Inflammatory macrophage (primary cell): ENCODE data around the gene LRRC71.

ENCODE experiments used
- DNase-seq, 2 donors: peaks; one replicate each; pipeline ENCODE4 v3.0.0-alpha.2; 2020 to 2022

Gene LRRC71

DNA sequence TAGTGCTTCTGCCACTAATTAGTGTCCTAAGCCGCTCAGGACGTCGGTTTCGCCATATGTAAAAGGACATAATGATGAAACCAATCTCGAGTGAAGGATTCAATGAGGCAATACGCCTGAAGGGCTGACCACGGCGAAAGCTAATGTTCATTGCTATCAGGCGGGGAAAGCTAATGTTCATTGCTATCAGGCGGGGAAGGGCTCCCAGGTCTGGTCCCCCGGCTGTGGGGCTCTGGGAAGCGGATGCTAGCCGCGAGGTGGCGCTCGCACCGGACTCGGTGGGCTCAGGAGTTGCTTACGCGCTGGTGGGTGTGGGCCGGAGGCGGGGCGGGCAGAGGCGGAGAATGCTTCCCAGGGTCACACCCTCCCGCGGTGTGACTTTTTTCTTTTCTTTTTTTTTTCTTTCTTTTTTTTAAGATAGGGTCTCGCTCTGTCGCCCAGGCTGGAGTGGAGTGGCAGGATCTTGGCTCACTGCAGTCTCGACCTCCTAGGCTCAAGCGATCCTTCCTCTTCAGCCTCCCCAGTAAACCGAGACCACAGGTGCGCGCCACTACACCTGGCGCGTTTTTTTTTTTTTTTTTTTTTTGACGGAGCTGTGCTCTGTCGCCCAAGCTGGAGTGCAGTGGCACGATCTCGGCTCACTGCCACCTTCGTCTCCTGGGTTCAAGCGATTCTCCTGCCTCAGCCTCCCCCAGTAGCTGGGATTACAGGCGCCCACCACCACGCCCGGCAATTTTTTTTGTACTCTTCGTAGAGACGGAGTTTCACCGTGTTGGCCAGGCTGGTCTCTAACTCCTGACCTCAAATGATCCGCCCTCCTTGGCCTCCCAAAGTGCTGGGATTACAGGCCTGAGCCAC is 28.0 kb upstream of the LRRC71 start:
- peak; percentile 85 for DNase-seq

DNA sequence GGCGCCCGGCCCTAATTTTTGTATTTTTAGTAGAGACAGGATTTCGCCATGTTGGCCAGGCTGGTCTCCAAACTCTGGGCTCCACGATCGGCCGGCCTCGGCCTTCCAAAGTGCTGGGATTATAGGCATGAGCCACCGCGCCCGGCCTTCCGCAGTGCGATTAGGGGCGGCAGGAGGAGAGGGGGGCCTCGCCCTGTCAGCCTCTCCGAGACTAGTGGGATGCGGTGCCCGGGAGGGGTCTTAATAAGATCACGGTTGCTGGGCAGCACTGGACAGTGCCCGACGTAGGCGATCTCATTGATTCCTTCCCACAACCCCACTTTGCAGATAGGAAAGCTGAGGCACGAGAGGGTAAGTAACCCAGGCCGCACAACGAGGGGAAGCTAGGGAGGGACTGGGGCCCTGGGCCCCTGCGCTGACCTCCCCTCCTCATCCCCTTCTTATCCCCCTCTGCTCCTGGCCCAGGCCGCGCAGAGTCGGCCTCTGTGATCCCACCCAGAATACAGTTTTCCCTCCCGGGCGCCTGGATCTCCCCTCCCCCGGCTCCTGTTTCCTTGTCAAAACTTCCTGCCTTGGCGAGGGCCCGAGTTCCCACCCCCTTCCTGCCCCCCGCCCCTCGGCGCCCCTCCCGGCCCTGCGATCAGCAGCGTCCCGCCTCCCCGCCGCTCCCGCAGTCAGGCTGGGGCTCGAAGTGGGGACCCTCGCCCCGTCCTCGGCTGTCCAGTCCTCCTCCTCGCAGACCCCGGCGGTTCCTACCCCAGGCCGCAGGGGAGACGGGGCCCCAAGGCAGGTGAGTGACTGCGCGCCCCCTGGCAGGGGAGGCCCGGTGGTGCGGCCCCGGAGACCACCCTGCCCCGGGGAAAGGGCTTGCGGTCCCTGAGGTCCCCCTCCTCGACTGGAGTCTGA is 27.1 kb upstream of the LRRC71 start, which contains the start of gene PEAR1:
Gene PEAR1 (plus strand): TSS at position 671 of the 906 bp plus-strand sequence. CDS start 10,209 bp downstream, outside the sequence.
- DNase-seq, result no peak

DNA sequence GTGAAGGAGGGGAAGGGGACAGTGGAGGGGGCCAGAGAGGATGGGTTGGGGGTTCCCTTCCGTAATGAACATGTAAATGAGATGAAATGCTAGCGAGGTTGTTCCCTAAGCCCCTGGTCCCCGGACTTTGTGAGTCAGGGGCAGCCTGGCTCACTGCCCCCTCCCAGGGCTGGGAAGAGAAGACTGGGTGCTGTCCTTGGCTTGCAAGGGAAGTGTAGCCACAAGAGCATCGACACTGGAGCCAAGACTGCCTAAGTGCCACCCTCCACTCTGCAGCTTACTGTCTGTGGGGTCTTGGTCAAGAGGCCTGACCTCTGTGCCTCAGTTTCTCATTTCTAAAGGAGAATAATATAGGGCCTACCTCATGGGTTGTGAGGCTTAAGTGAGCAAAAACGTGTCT is 26.4 kb upstream of the LRRC71 start:
- no peak for DNase-seq

DNA sequence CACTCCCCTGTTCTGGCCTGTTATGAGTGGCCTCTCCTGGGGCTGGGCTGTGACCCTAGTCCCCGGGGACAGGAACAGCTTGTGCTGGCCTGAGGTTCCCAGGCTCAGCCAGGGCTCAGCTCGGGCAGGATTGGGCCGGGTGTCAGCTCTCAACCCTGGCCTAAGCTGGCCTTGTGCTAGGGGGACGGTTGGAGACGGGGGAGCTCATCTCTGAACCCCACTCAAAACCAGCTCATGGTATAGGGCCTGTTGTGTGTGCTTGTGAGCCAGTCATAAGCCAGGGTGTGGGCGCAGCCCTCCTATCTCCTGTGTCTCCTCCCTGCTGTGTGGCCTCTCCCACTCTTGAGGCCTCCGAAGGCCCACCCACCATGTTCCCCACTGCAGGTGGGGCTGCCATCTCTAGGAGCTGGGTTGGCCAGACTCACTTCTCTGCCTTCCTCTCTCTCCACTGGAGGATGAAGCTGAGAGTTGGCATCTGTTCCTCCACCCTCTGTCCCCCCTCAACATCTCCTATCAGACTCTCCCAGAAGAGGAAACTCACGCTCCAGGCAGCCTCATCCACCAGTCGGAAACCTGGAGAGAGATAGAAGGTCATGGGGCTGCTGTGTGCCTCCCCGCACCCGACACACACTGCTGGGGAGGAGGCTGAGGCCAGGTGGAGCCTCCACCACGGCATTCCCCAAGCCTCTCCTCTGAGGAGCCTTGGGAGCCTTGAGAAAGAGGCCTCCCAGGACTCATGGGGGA is 25.5 kb upstream of the LRRC71 start:
- DNase-seq, result no peak

DNA sequence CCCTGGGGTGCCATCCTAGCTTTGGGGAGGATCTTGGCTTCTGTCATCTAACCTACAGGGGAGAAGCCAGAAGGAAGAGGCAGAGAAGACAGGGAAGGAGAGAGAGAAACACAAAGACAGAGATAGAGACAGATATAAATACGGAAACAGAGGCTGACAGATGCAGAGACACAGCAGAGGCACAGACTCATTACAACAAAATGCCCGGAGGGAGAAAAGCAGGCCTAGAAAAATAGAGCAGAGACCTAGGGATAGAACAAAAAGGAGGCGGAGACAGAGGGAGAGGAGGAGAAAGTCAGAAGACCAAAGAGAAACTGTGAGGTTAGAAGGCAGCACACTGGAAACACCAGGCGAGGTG is 25.0 kb upstream of the LRRC71 start:
- no peak for DNase-seq

DNA sequence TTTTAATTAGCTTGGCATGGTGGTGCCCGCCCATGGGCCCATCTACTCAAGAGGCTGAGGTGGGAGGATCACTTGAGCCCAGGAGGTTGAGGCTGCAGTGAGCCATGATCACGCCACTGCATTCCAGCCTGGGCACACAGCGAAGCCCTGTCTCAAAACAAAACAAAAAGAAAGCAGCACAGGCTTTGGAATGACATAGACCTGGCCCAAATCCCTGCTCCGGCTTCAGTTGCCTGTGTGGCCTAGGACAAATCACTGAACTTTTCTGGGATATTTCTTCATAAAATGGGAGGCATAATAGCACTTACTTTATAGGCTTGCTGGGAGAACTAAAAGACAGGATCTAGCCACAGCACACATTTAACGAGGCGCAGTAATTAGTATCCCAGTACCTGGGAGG is 24.5 kb upstream of the LRRC71 start:
- no peak for DNase-seq

DNA sequence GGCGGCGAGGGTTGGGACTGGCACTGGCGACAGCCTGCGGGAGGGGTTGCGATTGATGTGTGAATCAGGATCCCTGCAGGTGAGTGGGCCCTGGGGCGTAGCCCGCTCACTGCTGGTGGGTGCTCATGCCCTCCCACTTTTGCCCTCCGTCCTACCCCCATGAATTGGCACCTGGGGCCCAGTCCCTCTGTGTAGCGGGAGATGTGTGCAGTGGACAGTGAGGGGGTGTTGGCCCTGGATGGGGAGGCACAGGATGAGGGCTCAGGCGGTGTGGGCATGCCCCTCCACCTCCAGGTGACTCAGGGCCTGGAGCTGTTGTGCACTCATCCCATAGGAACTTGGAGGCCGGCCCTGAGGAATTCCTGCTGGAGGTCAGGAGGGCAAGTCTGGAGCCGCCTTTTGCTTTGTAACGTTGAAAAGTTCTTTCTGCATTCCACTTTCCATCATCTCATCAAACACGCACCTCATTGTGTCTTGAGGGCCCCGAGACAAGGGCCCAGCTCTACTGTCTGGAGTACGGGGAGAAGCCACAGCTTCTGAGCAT is 23.9 kb upstream of the LRRC71 start:
- DNase-seq, result no peak

DNA sequence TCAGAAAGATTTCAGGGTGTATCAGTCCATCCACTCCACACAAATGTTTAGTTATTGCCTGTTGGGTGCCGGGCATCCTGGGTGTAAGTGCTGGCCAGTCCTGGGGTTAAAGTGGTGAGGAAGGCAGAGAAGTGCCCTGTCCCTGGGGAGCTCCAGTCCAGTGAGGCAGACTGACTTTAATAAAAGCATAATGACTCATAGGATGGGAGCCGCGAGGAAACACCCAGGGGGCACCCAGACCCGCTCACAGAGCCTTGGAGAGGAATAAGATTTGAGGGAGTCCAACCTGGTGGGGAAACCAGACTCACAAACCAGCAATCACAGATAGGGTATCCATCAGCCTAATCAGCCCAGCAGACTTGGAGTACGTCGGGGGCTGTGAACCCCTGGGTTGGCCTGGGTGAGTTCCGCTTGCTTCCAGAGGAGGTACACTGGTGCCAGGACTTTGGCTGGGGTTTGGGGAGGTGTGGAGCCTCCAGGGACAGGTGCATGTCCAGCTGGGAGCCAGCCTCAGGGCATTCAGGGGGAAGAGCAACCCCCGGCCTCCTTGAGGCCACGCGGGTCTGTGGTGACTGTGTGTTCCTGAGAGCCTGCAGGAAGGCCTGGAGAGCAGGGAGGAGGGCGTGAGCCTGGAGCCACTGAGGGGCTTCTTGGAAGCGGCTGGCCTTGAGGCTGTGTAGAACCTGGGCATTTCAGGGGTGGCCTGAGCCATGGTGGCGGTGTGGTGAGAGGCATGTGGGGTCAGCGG is 23.2 kb upstream of the LRRC71 start:
- no peak for DNase-seq

DNA sequence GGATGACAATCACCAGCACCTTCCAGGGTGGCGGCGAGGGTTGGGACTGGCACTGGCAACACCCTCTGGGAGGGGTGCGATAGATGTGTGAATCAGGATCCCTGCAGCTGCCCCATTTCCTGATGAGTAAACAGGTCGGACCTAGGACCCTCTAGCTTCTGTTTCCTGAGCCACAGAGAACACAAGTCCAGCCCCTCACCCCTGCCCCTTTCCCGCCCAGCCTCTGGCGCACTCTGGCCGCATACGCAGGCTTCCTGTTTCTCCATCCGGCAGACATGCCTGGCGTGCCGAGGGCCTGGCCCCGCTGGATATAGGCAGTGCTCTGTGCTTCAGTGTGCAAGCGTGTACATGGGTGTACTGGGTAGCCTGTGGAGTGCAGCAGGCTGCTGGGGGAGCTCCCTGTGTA is 22.3 kb upstream of the LRRC71 start:
- DNase-seq, result peak in 1 of 2 donors; percentile 30

DNA sequence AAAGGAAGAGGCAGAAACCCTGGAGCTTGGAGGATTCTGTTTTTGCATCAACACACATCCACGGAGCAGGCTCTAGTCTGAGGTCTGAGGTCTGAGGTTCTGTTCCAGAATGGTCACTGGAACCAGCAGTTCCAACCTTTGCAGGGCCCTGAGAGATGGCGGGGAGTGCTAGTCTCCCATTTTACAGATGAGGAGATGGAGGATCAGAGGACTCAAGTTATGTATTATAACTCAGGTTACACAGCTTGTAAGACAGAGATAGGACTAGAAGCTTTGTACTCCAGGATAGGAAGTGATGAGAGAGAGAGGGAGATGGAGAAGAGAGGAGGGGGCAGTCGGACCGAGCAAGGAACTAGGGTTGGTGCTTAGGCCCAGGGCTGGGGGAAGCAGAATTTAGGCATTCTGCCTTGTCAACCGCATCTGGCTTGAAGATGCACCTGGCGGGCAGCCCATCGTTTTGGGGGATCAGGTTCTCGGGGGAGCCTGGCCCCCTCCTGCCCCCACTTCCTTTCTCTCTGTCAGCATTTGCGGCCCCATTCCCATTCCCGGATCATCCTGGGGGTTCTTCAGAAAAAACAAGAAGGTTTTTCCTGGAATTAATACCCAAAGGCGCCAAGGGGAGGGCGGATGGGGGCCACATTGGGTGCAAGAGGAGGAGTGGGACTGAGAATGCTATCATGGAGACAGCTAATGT is 21.3 kb upstream of the LRRC71 start:
- DNase-seq, result no peak

DNA sequence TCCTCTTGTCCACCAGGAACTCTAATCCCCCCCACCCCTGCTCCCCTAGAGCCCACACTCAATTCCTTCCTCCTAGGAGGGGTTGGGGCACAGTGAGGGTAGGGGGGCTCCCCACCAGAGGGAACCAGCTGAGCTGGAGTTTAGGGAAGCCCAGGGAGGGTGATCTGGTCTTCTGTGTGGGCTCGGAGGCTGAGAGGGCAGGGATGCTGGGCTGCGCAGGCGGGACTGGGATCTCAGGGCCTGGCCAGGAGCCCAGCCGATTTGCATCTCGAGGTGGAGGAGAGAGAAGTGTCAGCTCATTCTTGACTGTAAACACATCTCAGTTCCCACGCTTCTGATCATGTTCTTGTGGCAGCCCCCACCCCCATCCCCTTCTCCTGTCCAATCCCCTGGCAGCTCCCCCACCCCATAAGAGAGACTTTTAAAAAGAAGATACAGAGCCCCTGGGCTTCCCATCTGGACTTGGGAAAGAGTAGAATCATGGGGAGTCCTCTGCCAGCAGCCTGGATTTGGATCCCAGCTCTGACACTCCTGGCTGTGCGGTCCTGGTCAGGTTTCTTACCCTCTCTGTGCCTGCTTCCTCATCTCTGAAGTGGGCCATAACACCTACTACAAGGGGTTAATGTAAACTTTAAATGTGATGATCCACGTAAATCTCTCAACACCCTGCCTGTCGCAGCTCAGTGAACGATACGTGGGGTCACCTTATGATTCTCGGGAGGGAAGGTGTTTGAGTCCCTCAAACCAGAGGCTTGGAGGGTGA is 20.3 kb upstream of the LRRC71 start:
- peak in 1 of 2 donors; percentile 23 for DNase-seq

DNA sequence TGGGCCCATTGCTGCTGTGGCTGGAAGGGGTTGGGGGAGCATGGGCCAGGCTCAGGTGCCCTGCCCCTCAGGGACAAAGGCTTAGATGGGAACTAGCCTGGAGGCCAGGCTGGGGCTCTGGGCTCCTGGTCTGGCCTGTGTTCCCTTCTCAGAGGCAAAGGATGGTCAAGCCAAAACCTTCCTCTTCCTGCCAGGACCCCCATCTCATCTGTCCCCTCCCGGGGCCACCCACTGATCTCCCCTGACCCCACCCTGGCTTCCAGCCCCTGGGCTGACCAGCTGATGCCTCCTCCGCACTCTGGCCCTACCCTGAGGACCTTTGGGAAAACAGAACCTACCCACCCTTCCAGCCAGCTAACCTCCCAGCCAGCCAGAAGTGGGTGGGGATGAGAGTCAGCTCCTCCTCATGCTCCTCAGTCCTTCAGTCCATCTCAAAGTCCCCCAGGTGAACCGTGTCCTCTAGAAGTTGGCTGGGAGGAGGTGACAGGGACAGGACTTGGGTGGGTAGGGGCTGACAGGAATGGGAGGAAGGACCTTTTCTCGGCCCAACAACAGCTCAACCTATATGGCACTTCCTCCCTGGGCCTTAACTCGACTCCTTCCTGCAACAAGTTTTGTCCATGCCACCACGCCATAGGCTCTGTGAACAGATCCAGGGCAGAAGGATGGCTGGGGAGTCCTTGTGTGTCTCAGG is 19.4 kb upstream of the LRRC71 start:
- DNase-seq, result no peak

DNA sequence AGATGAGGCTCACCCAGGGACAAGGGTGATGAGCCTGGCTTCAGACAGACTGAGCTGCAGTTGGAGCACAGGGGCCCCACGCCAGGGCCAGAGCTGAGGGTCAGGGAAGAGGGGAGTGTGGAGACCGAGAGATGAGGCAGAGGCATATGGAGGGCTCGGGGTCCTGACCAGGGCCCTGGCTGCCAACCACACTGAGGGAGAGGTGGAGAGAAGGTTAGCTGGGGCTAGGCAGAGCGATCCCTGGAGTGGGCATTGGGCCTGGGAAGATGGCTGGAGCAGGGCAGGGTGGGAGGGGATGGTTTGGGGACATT is 18.9 kb upstream of the LRRC71 start:
- no peak for DNase-seq

DNA sequence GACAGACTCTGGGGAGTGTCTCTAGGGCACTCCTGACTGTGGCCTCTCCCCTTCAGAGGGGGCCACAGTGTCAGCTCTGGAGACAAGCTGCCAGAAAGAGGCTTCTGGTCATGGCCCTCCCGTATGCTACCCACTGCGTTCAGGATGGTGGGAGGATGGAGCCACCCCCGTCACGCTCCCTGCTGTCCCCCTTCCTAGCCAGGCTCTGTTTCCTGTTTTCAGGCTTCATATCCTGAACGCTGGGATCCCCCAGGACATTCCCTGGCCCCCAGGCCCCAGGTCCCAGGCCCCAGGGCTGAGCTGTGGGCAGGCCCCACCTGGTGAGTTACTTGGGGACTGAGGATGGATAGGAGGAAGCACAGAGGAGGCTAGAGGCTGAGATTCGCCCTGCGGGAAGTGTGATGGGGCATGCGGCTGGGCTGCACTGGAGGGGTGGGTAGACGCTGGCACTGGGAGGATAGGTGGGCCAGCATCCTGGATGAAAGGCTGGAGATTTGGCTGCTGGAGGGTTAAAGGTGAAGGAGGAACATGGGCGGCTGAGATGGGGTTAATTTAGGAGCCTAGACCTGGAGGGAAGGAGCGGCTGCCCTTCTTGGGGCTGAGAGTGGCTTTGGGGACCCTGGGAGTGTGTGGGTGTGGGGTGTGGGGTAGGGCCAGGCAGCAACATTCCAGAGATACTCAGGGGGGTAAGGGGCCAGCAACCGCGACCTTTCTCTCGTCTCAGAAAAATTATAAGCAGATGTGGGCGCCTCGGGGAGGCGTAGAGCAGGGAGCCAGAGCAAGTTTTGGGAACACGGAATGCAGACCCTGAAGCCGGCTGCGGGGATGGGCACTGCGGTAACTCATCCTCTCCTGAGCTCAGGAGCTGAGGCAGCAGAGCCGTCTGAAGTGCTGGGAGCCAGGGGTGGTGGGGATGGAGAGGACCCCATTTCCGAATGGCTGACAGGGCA is 18.2 kb upstream of the LRRC71 start:
- no peak for DNase-seq

DNA sequence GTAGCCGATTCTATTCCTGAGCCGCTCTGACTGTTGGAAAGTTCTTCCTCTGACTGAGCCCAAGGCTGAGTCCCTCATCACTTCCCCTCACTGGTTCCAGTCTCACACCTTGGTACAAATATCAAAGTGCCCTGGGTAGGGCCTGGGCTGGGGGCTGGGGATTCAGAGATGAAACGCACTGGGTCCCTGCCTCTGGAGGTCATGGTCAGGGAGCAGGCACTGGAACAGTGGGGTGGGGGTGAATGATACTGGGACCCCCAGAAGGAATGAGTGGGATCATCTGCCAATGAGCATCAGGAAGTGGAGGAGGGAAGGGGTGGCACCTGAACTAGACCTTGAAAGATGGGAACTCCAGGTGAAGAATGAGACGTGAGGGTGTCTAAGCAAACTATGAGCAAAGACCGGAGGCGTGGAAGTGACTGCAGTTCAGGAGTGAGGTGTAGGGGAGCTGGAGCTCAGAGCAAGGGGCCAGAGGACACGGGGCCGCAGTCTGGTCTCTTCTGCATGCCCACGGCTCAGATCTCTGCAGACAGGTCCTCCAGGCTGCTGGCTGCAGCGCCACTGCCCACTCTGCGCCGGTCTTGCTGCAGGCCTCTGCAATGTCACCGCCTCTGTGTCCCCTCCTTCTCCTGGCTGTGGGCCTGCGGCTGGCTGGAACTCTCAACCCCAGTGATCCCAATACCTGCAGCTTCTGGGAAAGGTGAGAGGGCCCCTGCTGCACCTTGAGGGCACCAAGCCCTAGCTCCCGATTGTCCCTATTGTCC is 16.9 kb upstream of the LRRC71 start:
- DNase-seq, result no peak

DNA sequence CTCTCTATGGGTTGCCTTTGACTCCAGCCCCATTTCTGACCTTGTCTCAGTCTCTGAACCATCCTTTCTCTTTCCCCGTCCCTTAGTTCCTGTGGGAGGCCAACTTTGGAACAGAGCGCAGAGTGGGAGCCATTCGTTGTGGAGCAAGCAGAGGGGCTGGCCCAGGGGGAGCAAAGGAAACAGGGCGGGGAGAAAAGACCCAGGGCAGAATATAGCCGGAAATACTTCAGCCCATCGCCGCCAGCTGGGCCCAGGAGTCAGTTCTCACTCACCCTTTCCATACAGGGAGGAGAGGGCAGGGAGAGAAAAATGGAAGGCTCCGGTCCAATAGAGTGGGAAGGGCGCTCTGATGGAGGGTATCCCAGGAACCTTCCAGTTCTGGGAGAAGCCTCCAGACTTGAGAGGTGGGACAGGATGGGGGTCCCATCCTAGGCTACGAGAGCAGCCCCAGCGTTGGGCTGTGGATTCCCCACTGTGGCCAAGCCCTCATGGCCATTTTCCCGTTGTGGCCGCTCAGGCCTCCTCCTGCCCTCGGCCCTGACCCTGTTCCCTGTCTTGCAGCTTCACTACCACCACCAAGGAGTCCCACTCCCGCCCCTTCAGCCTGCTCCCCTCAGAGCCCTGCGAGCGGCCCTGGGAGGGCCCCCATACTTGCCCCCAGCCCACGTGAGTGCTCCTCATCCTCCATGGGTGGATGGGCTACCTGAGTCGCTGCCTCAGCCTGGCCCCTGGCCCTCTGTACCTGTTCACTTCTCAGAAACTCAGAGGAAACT is 16.1 kb upstream of the LRRC71 start:
- DNase-seq, result no peak

DNA sequence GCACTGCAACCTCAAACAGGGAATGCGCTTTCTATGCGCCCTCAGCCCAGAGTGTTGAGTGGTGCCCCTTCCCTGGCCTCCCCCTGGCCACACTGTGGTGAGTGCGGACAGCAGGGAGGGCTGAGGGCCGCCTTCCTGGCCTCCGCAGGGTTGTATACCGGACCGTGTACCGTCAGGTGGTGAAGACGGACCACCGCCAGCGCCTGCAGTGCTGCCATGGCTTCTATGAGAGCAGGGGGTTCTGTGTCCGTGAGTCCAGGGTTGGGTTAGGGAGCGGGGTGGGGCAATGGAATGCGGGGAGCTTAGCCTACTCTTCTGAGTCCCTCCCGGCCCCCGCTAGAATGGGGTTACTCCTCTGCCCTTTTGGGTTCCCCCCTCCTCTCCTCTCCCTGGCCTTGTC is 15.3 kb upstream of the LRRC71 start:
- no peak for DNase-seq
